Measurements from ENCODE around the gene PRRT4. TPM values are rescaled to one million over a fixed set of nuclear protein-coding genes. Genes with fewer than 3 reads are reported as not detected.

PRRT4 gene
- total RNA-seq, 2 donors from 2014 or later, result 0.27 TPM; not detected in 1

DNA sequence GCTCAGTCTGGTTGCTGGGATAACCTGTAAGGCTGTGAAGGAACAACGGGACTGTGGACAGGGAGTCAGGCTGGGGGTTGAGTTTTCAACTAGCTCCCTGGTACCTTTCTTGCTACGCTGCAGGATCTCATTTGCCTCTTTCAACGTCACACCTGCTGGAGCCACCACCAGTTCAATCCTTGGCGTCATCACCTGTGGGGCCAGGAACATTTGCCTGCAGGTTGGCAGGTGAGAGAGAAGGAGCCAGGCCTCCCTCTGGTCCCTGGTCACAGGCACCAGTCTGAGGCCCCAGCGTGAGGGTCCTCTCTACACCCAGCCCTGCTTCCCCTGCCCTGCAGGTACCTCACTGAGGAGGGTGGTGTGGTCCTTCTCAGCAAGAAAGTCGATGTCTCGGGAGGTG lies 38.5 kb upstream of the PRRT4 start:
- Mint-ChIP-seq H3K36me3 (peaks cover 10 to 12% of the 10 kb centered on the region in 2 donors), H3K27ac (peak overlapping the region in 1 of 2 donors; percentile 68), H3K9me3 (no peaks in the 10 kb centered on the region)
- ATAC-seq (no peak), DNase-seq (ENCODE audit: low spot score in 2 of 2) (no peak)

DNA sequence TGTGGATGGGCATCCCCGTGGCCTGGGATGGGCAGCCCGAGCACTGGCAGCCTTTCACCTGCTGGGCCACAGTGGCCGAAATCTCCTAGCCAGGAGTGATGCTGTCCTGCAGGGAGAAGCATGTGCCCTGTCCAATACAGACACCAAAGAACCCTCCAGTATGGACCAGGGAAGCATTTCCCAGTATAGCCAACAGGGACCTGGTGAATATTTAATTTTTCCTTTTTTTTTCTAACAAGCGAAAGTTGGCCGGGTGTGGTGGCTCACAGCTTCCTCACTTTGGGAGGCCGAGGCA lies 37.3 kb upstream of the PRRT4 start:
- DNase-seq (ENCODE audit: low spot score in 2 of 2) (no peak), ATAC-seq (peak in 1 of 2 donors; percentile 18)
- no peak overlapping the region for H3K27ac Mint-ChIP-seq
- no peaks in the 10 kb centered on the region for H3K9me3 Mint-ChIP-seq
- H3K36me3 Mint-ChIP-seq, result peaks cover 10 to 12% of the 10 kb centered on the region in 2 donors

DNA sequence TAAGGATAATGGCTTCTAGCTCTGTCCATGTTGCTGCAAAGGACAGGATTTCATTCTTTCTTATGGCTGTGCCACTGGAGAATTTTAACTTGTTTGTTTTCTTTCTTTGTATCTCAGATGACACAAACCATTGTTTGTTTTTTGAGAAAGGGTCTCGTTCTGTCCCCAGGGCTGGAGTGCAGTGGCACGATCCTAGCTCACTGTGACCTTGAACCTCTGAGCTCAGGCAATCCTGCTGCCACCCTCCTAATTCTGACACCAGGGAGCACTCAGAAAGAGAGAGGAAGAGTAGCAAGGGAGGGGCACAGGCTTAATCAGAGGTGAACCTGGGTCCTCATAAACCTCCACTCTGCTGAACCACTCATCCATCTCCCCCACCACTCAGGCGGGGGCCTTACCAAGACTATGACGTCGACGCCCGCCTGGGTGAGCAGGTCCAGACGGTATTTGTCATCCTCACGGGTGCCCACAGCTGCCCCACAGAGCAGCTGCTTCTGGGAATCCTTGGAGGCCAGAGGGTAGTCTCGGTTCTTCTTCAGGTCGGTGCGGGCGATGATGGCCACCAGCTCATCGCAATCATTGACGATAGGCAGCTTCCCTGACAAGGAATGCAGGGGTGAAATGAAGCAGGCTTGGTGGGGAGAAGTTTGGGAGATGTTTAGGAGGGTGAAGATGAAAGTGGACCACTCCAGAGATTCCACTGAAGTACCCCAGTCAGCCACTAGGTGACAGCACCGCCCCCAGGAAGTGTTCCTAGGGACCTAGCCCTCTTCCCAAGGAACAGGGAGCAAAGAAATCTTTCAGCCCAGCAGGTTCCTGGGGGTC lies 36.7 kb upstream of the PRRT4 start:
- no peak overlapping the region for H3K27ac Mint-ChIP-seq
- peaks cover 10 to 12% of the 10 kb centered on the region in 2 donors for H3K36me3 Mint-ChIP-seq
- peak; percentile 46 to 62 for ATAC-seq
- DNase-seq (ENCODE audit: low spot score in 2 of 2), result peak in 1 of 2 donors; percentile 47
- no peaks in the 10 kb centered on the region for H3K9me3 Mint-ChIP-seq

DNA sequence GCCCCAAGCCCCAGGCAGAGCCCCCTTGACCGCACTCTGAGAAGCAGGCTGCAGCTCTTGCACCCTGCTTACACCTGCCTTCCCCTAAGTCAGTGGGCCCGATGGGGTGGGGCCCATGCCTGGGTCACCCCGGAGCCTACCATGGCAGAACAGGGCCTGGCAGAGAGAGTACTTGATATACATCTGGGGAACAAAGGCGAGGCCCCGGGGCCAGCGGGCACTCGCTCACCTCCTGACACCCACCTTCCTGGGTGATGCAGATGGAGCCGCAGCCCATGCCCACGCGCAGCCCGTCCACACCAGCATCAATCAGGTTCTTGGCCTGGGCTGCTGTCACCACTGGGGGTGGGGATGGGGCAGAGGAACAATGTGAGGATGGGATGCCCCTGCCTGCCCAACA lies 34.9 kb upstream of the PRRT4 start:
- no peaks in the 10 kb centered on the region for H3K9me3 Mint-ChIP-seq
- DNase-seq (ENCODE audit: low spot score in 2 of 2) (no peak), ATAC-seq (no peak)
- no peak overlapping the region for H3K27ac Mint-ChIP-seq
- peaks cover 10 to 12% of the 10 kb centered on the region in 2 donors for H3K36me3 Mint-ChIP-seq

DNA sequence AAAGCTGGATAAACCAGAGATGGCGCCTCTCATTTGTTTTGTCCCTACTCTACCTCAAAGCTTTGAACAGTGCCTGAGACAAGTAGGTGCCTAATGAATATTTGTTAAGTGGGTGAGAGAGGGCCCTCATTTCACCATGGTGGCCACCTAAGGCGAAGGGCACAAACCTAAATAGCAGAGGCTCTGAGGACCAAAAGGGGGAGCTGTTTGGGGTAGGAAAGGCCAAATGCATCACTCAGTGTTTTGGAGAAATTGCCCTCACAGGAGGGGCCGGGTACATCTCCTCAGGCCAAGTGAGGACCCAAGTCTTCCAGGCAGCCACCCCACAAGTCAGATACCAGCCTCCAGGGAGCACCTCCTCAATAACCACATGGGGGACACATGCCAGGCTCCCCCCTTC lies 34.3 kb upstream of the PRRT4 start:
- DNase-seq (ENCODE audit: low spot score in 2 of 2) (no peak), ATAC-seq (no peak)
- Mint-ChIP-seq H3K9me3 (no peaks in the 10 kb centered on the region), H3K36me3 (peaks cover 10 to 12% of the 10 kb centered on the region in 2 donors), H3K27ac (no peak overlapping the region)

DNA sequence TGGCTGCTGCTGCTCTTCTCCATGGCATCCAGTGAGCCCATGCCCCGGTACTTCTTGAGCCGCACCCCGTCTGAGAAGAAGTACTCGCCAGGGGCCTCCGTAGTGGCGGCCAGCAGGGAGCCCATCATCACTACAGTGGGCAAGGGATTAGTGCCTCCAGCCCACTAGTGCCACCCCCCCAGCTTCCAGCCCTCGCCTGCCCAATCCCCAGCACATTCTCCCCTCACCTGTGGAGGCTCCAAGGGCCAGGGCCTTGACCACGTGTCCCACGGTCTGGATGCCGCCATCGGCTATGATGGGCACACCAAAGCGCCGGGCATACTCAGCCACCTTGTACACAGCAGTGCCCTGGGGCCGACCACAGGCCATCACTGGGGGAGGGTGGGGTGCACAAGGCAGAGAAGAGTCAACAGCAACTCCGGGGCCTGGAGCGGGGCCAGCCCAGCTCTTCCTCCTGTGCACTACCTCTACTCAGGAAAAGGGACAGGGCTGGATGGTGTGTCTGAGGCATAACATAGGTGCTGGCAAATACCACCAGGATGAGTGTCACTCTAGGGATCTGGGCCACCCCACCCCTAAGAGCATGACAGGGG lies 33.5 kb upstream of the PRRT4 start:
- DNase-seq (ENCODE audit: low spot score in 2 of 2) (no peak), ATAC-seq (no peak)
- Mint-ChIP-seq H3K36me3 (peaks cover 10 to 12% of the 10 kb centered on the region in 2 donors), H3K27ac (no peak overlapping the region), H3K9me3 (no peaks in the 10 kb centered on the region)

DNA sequence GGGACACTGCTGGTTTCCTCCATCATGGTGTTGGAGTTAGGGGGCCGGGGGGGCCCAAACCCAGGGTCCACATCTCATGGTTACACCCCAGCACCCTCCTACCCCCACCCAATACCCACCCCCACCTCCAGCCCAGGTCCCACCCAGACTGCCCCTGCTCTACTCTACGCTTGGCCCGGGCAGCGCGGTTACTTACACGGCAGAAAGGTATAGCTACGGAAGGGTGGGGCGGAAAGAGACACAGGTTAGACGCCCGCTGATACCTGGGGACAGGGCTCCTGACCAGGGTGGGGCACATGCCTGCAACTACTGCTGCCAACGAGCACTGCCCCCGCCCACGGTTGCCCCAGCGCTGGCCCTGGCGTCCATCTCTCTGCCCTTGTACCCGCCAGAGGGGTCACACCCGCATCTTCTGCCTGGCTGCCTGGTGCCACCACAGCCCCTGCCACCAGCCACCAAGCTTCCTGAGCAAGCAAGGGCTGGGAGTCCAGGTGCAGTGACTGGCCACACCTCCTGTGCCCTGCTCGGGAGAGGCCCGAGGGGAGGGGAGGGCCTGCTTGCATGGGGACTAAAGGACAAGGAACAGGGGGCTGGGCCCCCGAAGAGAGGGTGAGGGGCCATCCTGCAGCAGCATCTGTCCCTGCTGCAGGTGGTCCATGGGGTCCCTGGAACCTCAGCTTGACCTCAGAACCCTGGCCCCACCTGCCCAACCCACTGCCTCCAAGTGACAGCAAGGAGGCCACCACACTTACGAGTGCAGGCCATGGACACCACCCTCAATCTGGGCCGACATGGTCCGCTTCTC lies 32.2 kb upstream of the PRRT4 start:
- ATAC-seq (no peak), DNase-seq (ENCODE audit: low spot score in 2 of 2) (no peak)
- Mint-ChIP-seq H3K9me3 (no peaks in the 10 kb centered on the region), H3K36me3 (peaks cover 10 to 12% of the 10 kb centered on the region in 2 donors), H3K27ac (no peak overlapping the region)

DNA sequence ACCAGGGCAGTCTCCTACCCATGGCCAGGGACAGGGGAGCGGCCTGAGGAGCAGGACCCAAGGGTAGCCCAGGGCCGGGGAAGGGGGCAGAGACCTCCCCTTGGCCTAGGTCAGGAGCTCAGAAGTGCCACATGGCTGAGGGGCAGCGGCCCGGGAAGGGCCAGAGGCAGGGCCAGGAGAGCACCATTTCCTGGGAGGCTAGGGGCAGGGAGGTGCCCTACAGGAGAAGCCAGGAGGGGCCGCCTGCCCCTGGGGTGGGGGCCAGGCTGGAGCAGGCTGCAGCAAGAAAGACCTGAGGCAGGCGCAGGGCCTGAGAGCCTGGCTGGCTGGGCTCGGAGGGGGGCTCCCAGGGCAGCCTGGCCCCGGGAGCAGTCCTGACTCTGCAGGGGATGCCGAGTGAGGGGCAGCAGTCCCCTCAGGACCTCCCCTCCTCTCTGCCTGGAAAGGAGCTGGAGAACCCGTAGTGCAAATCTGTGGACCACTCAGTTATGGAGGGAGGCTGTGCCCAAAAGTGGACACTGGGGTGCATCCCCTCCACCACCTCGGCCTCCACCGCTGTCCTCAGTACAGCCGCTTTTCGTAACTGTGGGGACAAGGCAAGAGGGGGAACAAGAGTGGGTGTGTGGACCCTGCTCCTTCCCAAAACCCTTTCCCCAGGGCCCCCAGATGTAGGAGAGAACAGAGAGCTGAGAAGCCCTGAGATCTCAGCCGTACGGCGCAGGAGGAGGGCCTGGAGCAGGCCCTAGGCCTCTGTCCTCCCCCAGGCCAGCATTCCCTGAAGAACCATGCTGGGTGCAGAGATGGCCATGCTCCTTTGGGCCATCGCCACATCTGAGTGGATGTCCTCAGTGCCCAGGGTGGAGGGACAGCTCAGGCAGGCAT lies 31.2 kb upstream of the PRRT4 start:
- ATAC-seq, result peak in 1 of 2 donors; percentile 11
- DNase-seq (ENCODE audit: low spot score in 2 of 2), result no peak
- Mint-ChIP-seq H3K27ac (no peak overlapping the region), H3K9me3 (no peaks in the 10 kb centered on the region), H3K36me3 (peaks cover 4 to 7% of the 10 kb centered on the region in 2 donors)

DNA sequence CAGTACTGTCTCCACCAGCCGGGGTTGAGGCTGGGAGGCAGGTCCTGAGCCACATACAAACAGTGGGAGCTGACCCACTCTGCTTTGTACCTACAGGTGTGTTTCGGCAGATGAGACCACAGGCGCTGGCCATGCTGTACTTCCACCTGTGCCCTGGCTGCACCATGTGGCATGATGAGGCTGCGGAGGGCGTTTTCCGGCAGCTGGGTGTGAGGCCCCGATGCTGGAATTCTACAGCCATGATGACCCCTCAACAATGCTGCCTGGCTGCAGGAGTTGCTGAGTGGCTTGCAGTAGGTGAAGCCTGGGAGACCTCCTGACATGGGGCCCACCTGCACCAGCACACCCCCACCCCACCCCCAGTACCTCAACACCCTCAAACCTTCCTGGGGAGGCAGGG lies 30.3 kb upstream of the PRRT4 start:
- DNase-seq (ENCODE audit: low spot score in 2 of 2) (no peak), ATAC-seq (no peak)
- no peaks in the 10 kb centered on the region for H3K9me3 Mint-ChIP-seq
- H3K36me3 Mint-ChIP-seq, result peaks cover 0 to 4% of the 10 kb centered on the region in 2 donors
- H3K27ac Mint-ChIP-seq, result no peak overlapping the region

DNA sequence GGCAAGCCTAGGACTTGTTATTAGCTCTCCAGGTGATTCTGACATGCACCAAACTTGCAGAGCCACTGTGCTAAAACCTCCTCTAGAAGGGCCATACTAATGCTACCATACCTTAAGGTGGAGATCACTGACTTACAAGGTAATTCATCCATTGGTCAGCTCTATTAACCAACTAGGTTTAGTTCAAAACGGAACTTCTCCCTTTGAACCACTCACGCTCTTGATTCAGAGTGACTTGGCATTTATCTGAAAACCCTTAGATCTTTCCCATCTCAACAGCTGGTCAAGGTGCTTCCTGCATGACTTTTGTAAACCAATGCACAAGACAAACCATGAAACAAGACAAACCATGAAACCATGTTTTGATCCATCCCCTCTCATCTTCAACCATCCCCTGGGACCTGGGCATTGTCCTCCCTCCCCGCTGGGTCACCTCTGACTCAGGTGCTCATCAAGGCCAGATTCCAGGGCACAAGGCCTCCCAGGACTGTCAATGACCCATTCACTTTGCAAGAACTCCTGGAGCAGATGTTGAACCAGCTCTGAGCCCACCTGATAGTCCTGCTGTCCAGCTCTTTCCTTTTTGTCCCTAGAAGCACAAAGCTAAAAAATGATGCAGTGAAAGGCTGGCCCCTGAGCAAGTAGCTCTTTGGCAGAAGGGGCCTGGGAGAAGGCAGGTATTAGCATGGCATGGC lies 29.5 kb upstream of the PRRT4 start:
- H3K36me3 Mint-ChIP-seq, result no peaks in the 10 kb centered on the region
- H3K27ac Mint-ChIP-seq, result peak overlapping the region; percentile 0 to 34
- ATAC-seq, result no peak
- H3K9me3 Mint-ChIP-seq, result no peaks in the 10 kb centered on the region
- DNase-seq (ENCODE audit: low spot score in 2 of 2), result no peak

DNA sequence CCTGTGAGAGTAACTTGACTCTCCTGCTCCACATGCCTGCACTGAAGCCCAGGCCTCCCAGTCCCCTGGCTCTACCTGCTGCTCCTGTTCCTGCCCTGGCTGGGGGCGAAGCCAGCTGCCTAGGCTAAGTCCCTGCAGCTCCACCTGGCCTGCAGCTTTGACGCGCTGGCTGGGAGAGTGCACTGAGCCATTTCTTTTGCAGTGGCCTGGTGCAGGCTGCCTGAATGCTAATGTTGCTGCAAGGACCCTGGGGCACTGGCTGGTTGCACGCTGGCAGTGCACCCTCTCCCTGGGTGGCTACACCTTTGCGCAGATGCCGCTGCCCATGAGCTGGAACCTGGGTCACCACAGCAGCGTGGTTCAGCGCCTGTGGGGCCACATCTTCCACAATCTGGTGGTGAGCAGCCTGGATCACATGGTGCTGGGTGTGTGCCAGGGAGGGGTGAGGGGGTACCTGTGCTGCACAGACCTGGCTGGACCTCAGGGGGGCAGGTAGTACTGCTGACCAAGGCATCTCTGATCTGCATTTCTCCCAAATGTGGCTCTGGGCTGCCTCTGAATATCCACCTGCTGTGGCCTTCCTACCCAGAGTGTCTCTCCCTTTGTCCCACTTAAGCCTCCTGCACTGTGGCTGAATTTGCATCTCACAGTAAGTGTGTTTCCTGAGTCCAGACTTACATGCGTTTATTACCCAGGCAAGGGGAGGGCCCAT lies 28.3 kb upstream of the PRRT4 start:
- H3K9me3 Mint-ChIP-seq, result no peaks in the 10 kb centered on the region
- DNase-seq (ENCODE audit: low spot score in 2 of 2) (no peak), ATAC-seq (no peak)
- H3K27ac Mint-ChIP-seq, result no peak overlapping the region
- H3K36me3 Mint-ChIP-seq, result no peaks in the 10 kb centered on the region

DNA sequence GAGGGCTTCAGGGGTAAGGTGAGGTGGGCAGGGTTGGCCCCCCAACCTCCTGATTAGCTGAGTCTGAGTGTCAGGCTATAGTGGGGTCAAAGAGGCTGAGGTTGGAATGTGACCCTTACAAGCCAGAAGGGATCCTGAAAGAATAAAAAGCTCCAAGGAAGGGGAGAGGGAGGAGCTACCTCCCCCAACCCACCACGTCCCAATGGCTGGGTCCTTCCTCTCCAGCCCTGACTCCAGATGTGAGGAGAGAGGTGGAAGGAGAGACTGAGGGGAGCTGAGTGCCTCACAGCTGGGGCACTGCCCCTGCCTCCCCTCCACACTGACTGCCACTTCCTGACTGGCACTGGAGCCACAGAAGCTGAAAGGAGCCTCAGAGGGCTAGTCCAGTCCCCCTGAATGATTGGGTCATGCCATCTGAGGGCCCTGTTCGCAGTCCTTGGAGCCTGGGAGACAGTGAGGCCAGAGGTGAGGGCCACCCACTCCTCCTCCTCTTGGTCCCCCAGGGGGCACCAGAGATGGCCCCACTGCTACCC lies 27.7 kb upstream of the PRRT4 start:
- peak in 1 of 2 donors; percentile 45 for DNase-seq (ENCODE audit: low spot score in 2 of 2)
- Mint-ChIP-seq H3K27ac (no peak overlapping the region), H3K9me3 (no peaks in the 10 kb centered on the region), H3K36me3 (no peaks in the 10 kb centered on the region)
- ATAC-seq, result no peak

DNA sequence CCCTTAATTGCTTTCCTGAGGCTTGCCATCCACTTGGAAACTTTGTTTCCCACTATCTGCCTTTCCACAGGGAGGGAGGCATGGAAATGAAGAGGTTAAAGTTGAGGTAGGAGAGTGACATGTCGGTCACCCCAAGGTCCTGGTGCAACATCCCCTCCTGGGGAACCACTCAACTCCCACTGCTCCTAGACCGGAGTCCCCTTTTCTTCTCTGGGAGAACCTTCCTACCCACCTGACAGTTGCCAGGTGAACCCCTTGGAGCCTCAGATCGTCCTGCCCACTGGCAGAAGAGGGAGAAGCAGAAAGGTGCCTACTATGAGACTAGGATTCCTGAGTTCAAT lies 26.6 kb upstream of the PRRT4 start:
- ATAC-seq (peak in 1 of 2 donors; percentile 10), DNase-seq (ENCODE audit: low spot score in 2 of 2) (no peak)
- Mint-ChIP-seq H3K36me3 (no peaks in the 10 kb centered on the region), H3K9me3 (no peaks in the 10 kb centered on the region), H3K27ac (no peak overlapping the region)

DNA sequence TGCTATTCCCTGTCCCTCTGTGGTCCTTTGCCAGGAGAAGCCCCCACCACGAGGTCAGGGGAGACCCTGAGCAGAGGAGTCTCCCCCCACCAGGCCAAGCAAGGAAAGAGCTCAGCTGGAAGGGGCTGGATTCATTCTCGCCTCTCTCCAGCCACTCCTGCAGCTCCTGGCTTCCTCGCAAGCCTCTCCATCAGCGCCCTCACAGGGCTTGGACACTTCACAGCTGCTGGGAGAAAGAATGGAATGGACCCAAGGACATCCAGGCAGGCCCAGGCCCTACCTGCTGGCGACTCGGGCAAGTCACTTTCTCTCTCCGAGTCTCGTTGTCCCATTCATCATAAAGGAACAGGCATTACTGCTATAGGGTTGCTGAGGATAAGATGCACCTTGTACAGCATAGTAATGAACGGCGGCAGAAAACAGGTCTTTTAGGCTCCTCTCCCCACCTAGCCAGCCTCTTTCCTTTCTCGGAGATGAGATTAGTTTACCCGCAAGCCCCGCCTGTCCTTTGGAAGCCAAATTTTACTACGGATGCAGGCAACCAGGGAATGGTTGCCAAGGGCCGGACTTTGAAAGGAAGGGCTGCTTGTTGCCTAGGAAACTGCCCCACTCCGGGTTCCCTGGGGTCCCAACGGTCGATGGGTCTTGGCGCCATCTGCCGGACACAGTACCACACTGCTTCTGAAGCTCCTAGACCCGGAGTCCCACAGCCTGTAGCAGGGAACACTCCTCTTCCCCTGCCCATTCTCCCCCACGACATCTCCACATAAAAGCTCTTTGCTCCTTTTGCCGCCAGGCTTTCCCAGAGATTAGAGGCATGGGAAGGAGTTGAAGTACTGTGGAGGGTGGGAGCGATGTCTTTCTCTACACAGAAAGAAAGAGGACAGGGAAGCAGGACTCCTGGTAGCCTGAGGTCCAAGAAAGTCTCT lies 26.0 kb upstream of the PRRT4 start:
- Mint-ChIP-seq H3K27ac (no peak overlapping the region), H3K36me3 (no peaks in the 10 kb centered on the region), H3K9me3 (no peaks in the 10 kb centered on the region)
- DNase-seq (ENCODE audit: low spot score in 2 of 2) (peak in 1 of 2 donors; percentile 76), ATAC-seq (peak; percentile 81)
